Measurements from ENCODE around the gene CA14.
"Not testable (repeated sequence)": the region's sequence is repeated elsewhere in the genome, so short reads cannot be mapped to it uniquely, and the experiment has no call there.

The CA14 gene

GRCh38 chr1:150235852-150236613 lies 21.5 kb upstream of the CA14 start, which contains the start of gene ANP32E:
Gene ANP32E, minus strand, starts transcription at chr1:150236112. Its CDS starts 326 bp downstream, at chr1:150235786.
- peak; percentile 80 to 92 for DNase-seq (ENCODE audit: low read depth in 1 of 2, low spot score in 1 of 2)

GRCh38 chr1:150236614-150237100 lies 20.9 kb upstream of the CA14 start:
- DNase-seq (ENCODE audit: low read depth in 1 of 2, low spot score in 1 of 2), result no peak

GRCh38 chr1:150237176-150237575 lies 20.4 kb upstream of the CA14 start:
- DNase-seq (ENCODE audit: low read depth in 1 of 2, low spot score in 1 of 2), result not testable (repeated sequence)

- no peak for DNase-seq (ENCODE audit: low read depth in 1 of 2, low spot score in 1 of 2)
Measured at GRCh38 chr1:150237746-150238145, 19.8 kb upstream of the CA14 start.

- DNase-seq (ENCODE audit: low read depth in 1 of 2, low spot score in 1 of 2), result no peak
Measured at GRCh38 chr1:150243003-150243402, 14.6 kb upstream of the CA14 start.

GRCh38 chr1:150249936-150250335 lies 7.6 kb upstream of the CA14 start:
- no peak for DNase-seq (ENCODE audit: low read depth in 1 of 2, low spot score in 1 of 2)

GRCh38 chr1:150256198-150256553 lies 1.4 kb upstream of the CA14 start:
- DNase-seq (ENCODE audit: low read depth in 1 of 2, low spot score in 1 of 2), result no peak

GRCh38 chr1:150256554-150257341 lies 826 bp upstream of the CA14 start:
- no peak for DNase-seq (ENCODE audit: low read depth in 1 of 2, low spot score in 1 of 2)

- no peak for DNase-seq (ENCODE audit: low read depth in 1 of 2, low spot score in 1 of 2)
Measured at GRCh38 chr1:150259217-150259616, 1.6 kb downstream of the CA14 start.

GRCh38 chr1:150259758-150260669 lies 2.4 kb downstream of the CA14 start:
- no peak for DNase-seq (ENCODE audit: low read depth in 1 of 2, low spot score in 1 of 2)

GRCh38 chr1:150261367-150261766 lies 3.8 kb downstream of the CA14 start:
- no peak for DNase-seq (ENCODE audit: low read depth in 1 of 2, low spot score in 1 of 2)

- no peak for DNase-seq (ENCODE audit: low read depth in 1 of 2, low spot score in 1 of 2)
Measured at GRCh38 chr1:150262388-150263320, 5.1 kb downstream of the CA14 start.

GRCh38 chr1:150263549-150263948 lies 6.0 kb downstream of the CA14 start:
- no peak for DNase-seq (ENCODE audit: low read depth in 1 of 2, low spot score in 1 of 2)

- DNase-seq (ENCODE audit: low read depth in 1 of 2, low spot score in 1 of 2), result no peak
Measured at GRCh38 chr1:150267896-150268295, 10.3 kb downstream of the CA14 start.

- peak in 1 of 2 donors; percentile 7 for DNase-seq (ENCODE audit: low read depth in 1 of 2, low spot score in 1 of 2)
Measured at GRCh38 chr1:150268340-150268704, 10.7 kb downstream of the CA14 start.

- DNase-seq (ENCODE audit: low read depth in 1 of 2, low spot score in 1 of 2), result peak; percentile 76 to 96
Measured at GRCh38 chr1:150268705-150269403, 11.3 kb downstream of the CA14 start, which contains the start of gene APH1A. Gene APH1A, minus strand, starts transcription at chr1:150269016. Its CDS starts 206 bp downstream, at chr1:150268810.

- DNase-seq (ENCODE audit: low read depth in 1 of 2, low spot score in 1 of 2), result no peak
Measured at GRCh38 chr1:150269451-150269850, 11.9 kb downstream of the CA14 start.

GRCh38 chr1:150271291-150271959 lies 13.9 kb downstream of the CA14 start:
- no peak for DNase-seq (ENCODE audit: low read depth in 1 of 2, low spot score in 1 of 2)

GRCh38 chr1:150273311-150273710 lies 15.7 kb downstream of the CA14 start:
- no peak for DNase-seq (ENCODE audit: low read depth in 1 of 2, low spot score in 1 of 2)
